CD4-positive, alpha-beta T cell (primary cell): ENCODE data around the gene PTPRE. TPM values are rescaled to one million over a fixed set of nuclear protein-coding genes. Genes with fewer than 3 reads are reported as not detected.

Source experiments
- ATAC-seq: fragments of 200-7000 bp; cut with Tn5 transposase; one replicate; pipeline ENCODE4 v1.10.0; 2022; ENCODE audit warnings: mild to moderate bottlenecking; ENCODE audit not compliant: poor library complexity
- CTCF ChIA-PET: fragments of 350-600 bp; sonication (Branson Sonifier 250); formaldehyde crosslinking; loops from one replicate; lab custom pipeline; 2021; ENCODE audit warnings: antibody characterized with exemption, inconsistent platforms; lab: Charles Lee
- POLR2A ChIA-PET: fragments of 350-600 bp; sonication (Branson Sonifier 250); formaldehyde crosslinking; loops from one replicate; lab custom pipeline; 2021; ENCODE audit warnings: antibody characterized with exemption, inconsistent platforms; lab: Charles Lee
- DNase-seq, 14 experiments: peaks; one replicate each; pipeline ENCODE4 v3.0.0-alpha.2; 2013 to 2020; ENCODE audit warnings: mixed read lengths in 2 of 14
- H3K27ac ChIP-seq, 2 donors: one replicate each; pipeline versions ENCODE4 v1.5.1 to v1.7.0; 2013; ENCODE audit warnings: low read length in 2 of 2, low read depth in 1 of 2, mild to moderate bottlenecking in 1 of 2
- H3K27me3 ChIP-seq, 2 experiments: 1 replicate in 1 of 2; 2 replicates in 1 of 2; pipeline versions ENCODE4 v1.6.1 to v1.7.0; 2013; ENCODE audit warnings: low read length in 2 of 2, control low read depth in 1 of 2, mild to moderate bottlenecking in 1 of 2, moderate library complexity in 1 of 2; ENCODE audit not compliant: insufficient read depth in 2 of 2, control insufficient read depth in 1 of 2
- H3K36me3 ChIP-seq: one replicate; pipeline ENCODE4 v1.6.1; 2013; ENCODE audit warnings: low read length, control low read depth; ENCODE audit not compliant: insufficient read depth
- H3K4me1 ChIP-seq: one replicate; pipeline ENCODE4 v1.6.1; 2013; ENCODE audit warnings: low read length, control low read depth; ENCODE audit not compliant: insufficient read depth
- H3K4me3 ChIP-seq: one replicate; pipeline ENCODE4 v1.5.1; 2013; ENCODE audit warnings: mild to moderate bottlenecking, low read length, moderate library complexity
- H3K9me3 ChIP-seq, 2 experiments: 1 replicate in 1 of 2; 2 replicates in 1 of 2; pipeline versions ENCODE4 v1.6.1 to v1.7.0; 2013; ENCODE audit warnings: low read length in 2 of 2, mild to moderate bottlenecking in 2 of 2, control low read depth in 1 of 2, moderate library complexity in 1 of 2; ENCODE audit not compliant: control insufficient read depth in 1 of 2, insufficient read depth in 1 of 2
- H3K27ac Mint-ChIP-seq: one replicate; pipeline ENCODE4 v1.8.0; 2020; ENCODE audit warnings: mixed read lengths
- H3K27me3 Mint-ChIP-seq: one replicate; pipeline ENCODE4 v1.8.0; 2021; ENCODE audit warnings: mixed read lengths
- H3K36me3 Mint-ChIP-seq: one replicate; pipeline ENCODE4 v1.8.0; 2021; ENCODE audit warnings: low read depth, mixed read lengths
- H3K4me1 Mint-ChIP-seq: one replicate; pipeline ENCODE4 v1.8.0; 2021; ENCODE audit warnings: low read depth, mixed read lengths
- H3K4me3 Mint-ChIP-seq: one replicate; pipeline ENCODE4 v1.8.0; 2020; ENCODE audit warnings: mild to moderate bottlenecking, mixed read lengths
- H3K9me3 Mint-ChIP-seq: one replicate; pipeline ENCODE4 v1.8.0; 2020; ENCODE audit warnings: mixed read lengths
- intact Hi-C, 2 experiments: fragments of 100-400 bp; cut with DNase I in 1 of 2; cut with micrococcal nuclease in 1 of 2; formaldehyde crosslinking; loops; one replicate each; pipeline versions ENCODE4 v1.15.1 to v1.9.0; 2023 to 2025; cut with DNase I, micrococcal nuclease
- total RNA-seq, 174 experiments: library from RNA in 2 of 174; stranded (reverse) in 2 of 174; gene quantifications; one replicate each; pipeline ENCODE4 v1.2.3 and lab custom pipeline; 2021 to 2026
- TF ChIP-seq, protein P1 (sequence below): fragments of 200-600 bp; IDR thresholded peaks from one replicate; pipeline ENCODE4 v1.8.0; 2022; ENCODE audit warnings: antibody characterized with exemption, mild to moderate bottlenecking

Gene PTPRE
- total RNA-seq, 2 experiments from 2014 or later, result 47.6 to 55.1 TPM

DNA sequence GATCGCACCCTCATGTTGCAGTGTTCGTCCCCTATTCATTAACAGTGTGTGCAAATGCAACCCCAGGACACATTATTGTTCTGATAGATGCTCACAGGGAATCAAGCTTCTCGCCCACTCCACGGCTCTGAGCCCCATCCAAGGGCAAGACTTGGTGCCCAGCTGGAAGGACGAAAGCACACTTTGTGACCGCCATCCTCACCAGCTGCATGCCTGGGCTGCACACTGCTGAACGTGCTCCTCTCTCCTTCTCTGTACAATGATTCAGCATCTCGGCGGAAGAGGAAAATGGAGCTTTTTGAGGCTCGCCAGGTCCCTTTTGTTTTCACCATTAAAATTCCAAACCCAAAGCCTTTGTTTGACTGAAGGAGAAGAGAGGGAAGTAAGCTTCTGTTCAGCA is 177.5 kb downstream of the PTPRE start:
- ChIA-PET POLR2A (interaction anchor here (1.3 kb wide), 1 partner anchor 21 kb away, joined by 6 read pairs; no protein-coding TSS in a partner anchor), CTCF (interaction anchor here (2.0 kb wide), 1 partner anchor 49 kb away, joined by 6 read pairs; no protein-coding TSS in a partner anchor)
- intact Hi-C loops, result no loop called here
- H3K27me3 ChIP-seq, result no peaks in the 10 kb centered on the region
- peaks cover 52% of the 10 kb centered on the region for H3K36me3 ChIP-seq
- no peaks in the 10 kb centered on the region for H3K9me3 ChIP-seq
- no peak for ATAC-seq
- no peak overlapping the region for H3K27ac ChIP-seq
- Mint-ChIP-seq H3K4me3 (no peak overlapping the region), H3K36me3 (peaks cover 50% of the 10 kb centered on the region), H3K4me1 (no peaks in the 10 kb centered on the region), H3K27me3 (no peaks in the 10 kb centered on the region), H3K27ac (no peak overlapping the region), H3K9me3 (no peaks in the 10 kb centered on the region)
- no peak overlapping the region for H3K4me3 ChIP-seq
- H3K4me1 ChIP-seq, result peaks cover 5% of the 10 kb centered on the region
- TF ChIP-seq, protein P1, sequence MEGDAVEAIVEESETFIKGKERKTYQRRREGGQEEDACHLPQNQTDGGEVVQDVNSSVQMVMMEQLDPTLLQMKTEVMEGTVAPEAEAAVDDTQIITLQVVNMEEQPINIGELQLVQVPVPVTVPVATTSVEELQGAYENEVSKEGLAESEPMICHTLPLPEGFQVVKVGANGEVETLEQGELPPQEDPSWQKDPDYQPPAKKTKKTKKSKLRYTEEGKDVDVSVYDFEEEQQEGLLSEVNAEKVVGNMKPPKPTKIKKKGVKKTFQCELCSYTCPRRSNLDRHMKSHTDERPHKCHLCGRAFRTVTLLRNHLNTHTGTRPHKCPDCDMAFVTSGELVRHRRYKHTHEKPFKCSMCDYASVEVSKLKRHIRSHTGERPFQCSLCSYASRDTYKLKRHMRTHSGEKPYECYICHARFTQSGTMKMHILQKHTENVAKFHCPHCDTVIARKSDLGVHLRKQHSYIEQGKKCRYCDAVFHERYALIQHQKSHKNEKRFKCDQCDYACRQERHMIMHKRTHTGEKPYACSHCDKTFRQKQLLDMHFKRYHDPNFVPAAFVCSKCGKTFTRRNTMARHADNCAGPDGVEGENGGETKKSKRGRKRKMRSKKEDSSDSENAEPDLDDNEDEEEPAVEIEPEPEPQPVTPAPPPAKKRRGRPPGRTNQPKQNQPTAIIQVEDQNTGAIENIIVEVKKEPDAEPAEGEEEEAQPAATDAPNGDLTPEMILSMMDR, result no peak
- no peak for DNase-seq

DNA sequence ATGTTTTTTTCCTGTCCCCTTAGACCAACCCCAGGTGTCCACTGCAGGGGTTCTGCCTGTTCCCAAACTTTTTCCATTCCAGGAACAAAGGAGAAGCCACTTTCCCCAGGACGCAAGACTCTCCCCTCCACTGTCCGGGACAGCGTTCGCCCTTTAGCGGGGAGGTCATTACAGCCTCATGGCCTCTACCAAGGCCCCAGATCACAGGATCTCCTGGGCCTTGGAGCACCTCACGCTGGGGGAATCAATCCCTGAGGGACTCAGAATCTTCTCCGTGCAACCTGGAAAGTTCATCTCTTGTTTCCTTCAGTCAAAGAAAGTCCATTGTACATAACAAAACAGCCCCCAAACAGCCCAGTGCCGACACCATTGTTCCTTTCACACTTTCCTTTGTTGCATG is 178.1 kb downstream of the PTPRE start:
- Histone ChIP-seq H3K36me3 (peaks cover 46% of the 10 kb centered on the region), H3K27me3 (no peaks in the 10 kb centered on the region), H3K9me3 (no peaks in the 10 kb centered on the region), H3K4me3 (no peak overlapping the region), H3K27ac (no peak overlapping the region), H3K4me1 (peaks cover 5% of the 10 kb centered on the region)
- H3K9me3 Mint-ChIP-seq, result no peaks in the 10 kb centered on the region
- DNase-seq (no peak), ATAC-seq (no peak)
- H3K4me3 Mint-ChIP-seq, result no peak overlapping the region
- no peaks in the 10 kb centered on the region for H3K4me1 Mint-ChIP-seq
- intact Hi-C loops, result no loop called here
- H3K27ac Mint-ChIP-seq, result no peak overlapping the region
- no peaks in the 10 kb centered on the region for H3K27me3 Mint-ChIP-seq
- POLR2A ChIA-PET, result no interaction called here
- TF ChIP-seq, protein P1, result no peak
- CTCF ChIA-PET, result interaction anchor here (2.0 kb wide), 1 partner anchor 50 kb away, joined by 6 read pairs; no protein-coding TSS in a partner anchor
- peaks cover 44% of the 10 kb centered on the region for H3K36me3 Mint-ChIP-seq

DNA sequence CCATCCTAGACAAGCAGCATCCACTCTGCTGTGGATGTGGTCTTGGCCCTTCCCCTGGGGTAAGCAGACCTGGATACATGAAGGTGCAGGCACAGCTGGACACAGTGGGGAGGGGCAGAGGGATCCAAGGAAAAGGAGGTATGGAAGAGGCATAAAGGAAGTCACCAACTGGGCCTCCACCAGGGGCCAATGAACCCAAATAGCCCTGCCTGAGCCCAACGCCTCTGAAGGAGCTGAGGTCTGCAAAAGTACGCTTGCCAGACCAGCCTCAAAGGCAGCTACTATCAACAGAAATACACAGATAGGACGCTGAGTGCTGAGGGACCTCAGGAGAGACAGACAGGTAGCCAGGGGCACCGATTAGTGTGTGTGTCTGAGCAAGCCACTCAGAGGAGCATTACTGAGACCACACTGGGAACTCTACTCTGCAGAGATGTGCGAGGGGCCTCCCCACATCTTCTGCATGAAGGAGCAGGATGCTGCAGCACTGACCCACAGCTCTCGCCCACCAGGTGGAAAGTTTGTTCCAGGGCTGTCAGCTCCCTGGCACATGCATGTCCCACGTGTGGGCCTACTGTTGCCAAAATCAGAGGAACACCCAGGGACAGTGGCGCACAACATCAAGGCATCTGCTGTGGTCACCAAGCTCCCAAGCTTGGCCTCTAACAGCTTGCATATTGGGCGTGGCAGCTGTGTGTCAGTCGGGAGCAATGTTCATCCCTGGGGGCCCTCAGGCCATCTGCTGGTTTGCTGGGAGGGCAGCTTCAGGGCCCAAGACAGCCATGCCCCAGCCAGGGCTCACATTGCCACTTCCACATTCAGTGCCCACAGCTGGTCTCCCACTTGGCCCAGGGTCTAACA is 179.3 kb downstream of the PTPRE start:
- Histone ChIP-seq H3K27ac (no peak overlapping the region), H3K9me3 (no peaks in the 10 kb centered on the region), H3K27me3 (no peaks in the 10 kb centered on the region), H3K36me3 (peaks cover 33% of the 10 kb centered on the region), H3K4me3 (no peak overlapping the region), H3K4me1 (peaks cover 5% of the 10 kb centered on the region)
- Mint-ChIP-seq H3K4me3 (no peak overlapping the region), H3K4me1 (no peaks in the 10 kb centered on the region), H3K27me3 (no peaks in the 10 kb centered on the region), H3K27ac (no peak overlapping the region), H3K36me3 (peaks cover 31% of the 10 kb centered on the region), H3K9me3 (no peaks in the 10 kb centered on the region)
- intact Hi-C loops, result no loop called here
- TF ChIP-seq, protein P1, result no peak
- ATAC-seq, result no peak
- CTCF ChIA-PET, result interaction anchor here (0.7 kb wide), 1 partner anchor 153 kb away, joined by 4 read pairs; no protein-coding TSS in a partner anchor
- POLR2A ChIA-PET, result no interaction called here
- DNase-seq, result no peak
